Neutrophil (primary cell): ENCODE measurements around the gene TJAP1.

Source experiments
- H3K27ac ChIP-seq: fragments of 200-600 bp; sonication (generic); 2 replicates; pipeline ENCODE4 v1.5.1; 2016; ENCODE audit warnings: mild to moderate bottlenecking, moderate library complexity
- H3K27me3 ChIP-seq: fragments of 200-600 bp; sonication (generic); 2 replicates; pipeline ENCODE4 v1.6.0; 2016; ENCODE audit warnings: mild to moderate bottlenecking
- H3K36me3 ChIP-seq: fragments of 200-600 bp; sonication (generic); 2 replicates; pipeline ENCODE4 v1.5.1; 2017
- H3K4me1 ChIP-seq, 2 experiments: fragments of 200-600 bp in 1 of 2; sonication (generic) in 1 of 2; 1 replicate in 1 of 2; 2 replicates in 1 of 2; pipeline versions ENCODE4 v1.5.1 to v1.6.1; 2013 to 2016; ENCODE audit warnings: low read depth in 1 of 2, low read length in 1 of 2, mild to moderate bottlenecking in 1 of 2, moderate library complexity in 1 of 2; ENCODE audit not compliant: control insufficient read depth in 1 of 2, insufficient read depth in 1 of 2
- H3K4me3 ChIP-seq, 2 experiments: fragments of 200-600 bp in 1 of 2; sonication (generic) in 1 of 2; 1 replicate in 1 of 2; 2 replicates in 1 of 2; pipeline ENCODE4 v1.5.1; 2013 to 2016; ENCODE audit warnings: low read depth in 1 of 2, low read length in 1 of 2, mild to moderate bottlenecking in 1 of 2, moderate library complexity in 1 of 2
- H3K9me3 ChIP-seq: fragments of 200-600 bp; sonication (generic); 2 replicates; pipeline ENCODE4 v1.5.1; 2016
- CTCF ChIP-seq: fragments of 200-600 bp; sonication (generic); IDR thresholded peaks from 2 replicates; pipeline ENCODE4 v1.5.1; 2016; ENCODE audit warnings: antibody characterized with exemption

The TJAP1 gene

GRCh38 chr6:43434001-43434840, 43.1 kb upstream of the TJAP1 start:
- TF ChIP-seq CTCF, result no peak
- Histone ChIP-seq H3K27me3 (no peaks in the 10 kb centered on the region), H3K36me3 (peaks cover 68% of the 10 kb centered on the region), H3K27ac (no peak overlapping the region), H3K9me3 (no peaks in the 10 kb centered on the region), H3K4me1 (peaks cover 0 to 3% of the 10 kb centered on the region in 2 experiments), H3K4me3 (no peak overlapping the region)

GRCh38 chr6:43434943-43435342, 42.4 kb upstream of the TJAP1 start:
- Histone ChIP-seq H3K27me3 (no peaks in the 10 kb centered on the region), H3K36me3 (peaks cover 75% of the 10 kb centered on the region), H3K4me1 (no peaks in the 10 kb centered on the region), H3K4me3 (no peak overlapping the region), H3K27ac (no peak overlapping the region), H3K9me3 (no peaks in the 10 kb centered on the region)
- TF ChIP-seq CTCF, result no peak

GRCh38 chr6:43435682-43436437, 41.5 kb upstream of the TJAP1 start:
- H3K36me3 ChIP-seq, result peaks cover 82% of the 10 kb centered on the region
- no peaks in the 10 kb centered on the region for H3K4me1 ChIP-seq
- H3K27me3 ChIP-seq, result no peaks in the 10 kb centered on the region
- no peak overlapping the region for H3K27ac ChIP-seq
- H3K9me3 ChIP-seq, result no peaks in the 10 kb centered on the region
- no peak for TF ChIP-seq CTCF
- no peak overlapping the region for H3K4me3 ChIP-seq

- no peak overlapping the region for H3K4me3 ChIP-seq
- H3K36me3 ChIP-seq, result peaks cover 89% of the 10 kb centered on the region
- H3K27ac ChIP-seq, result no peak overlapping the region
Measured at GRCh38 chr6:43436577-43437282, 40.6 kb upstream of the TJAP1 start.

More at GRCh38 chr6:43436577-43437282, 40.6 kb upstream of the TJAP1 start:
- H3K27me3 ChIP-seq, result no peaks in the 10 kb centered on the region
- TF ChIP-seq CTCF, result no peak
- no peaks in the 10 kb centered on the region for H3K9me3 ChIP-seq
- H3K4me1 ChIP-seq, result no peaks in the 10 kb centered on the region
